Left ventricle myocardium inferior (tissue), 1 donor: ENCODE data around the gene TMBIM4. TPM values are rescaled to one million over a fixed set of nuclear protein-coding genes. Genes with fewer than 3 reads are reported as not detected.
A peak's percentile ranks its signal among the peaks of the same experiment; 100 is the strongest.

Source experiments
- DNase-seq: peaks from one replicate; pipeline ENCODE4 v3.0.0-alpha.2; 2020
- H3K27ac ChIP-seq: fragments of 200-600 bp; replicated peaks from 2 replicates; pipeline ENCODE4 v1.8.0; 2021
- H3K27me3 ChIP-seq: fragments of 200-600 bp; 2 replicates; pipeline ENCODE4 v1.8.0; 2021; ENCODE audit warnings: low read depth
- H3K36me3 ChIP-seq: fragments of 200-600 bp; 2 replicates; pipeline ENCODE4 v1.8.0; 2021
- H3K4me1 ChIP-seq: fragments of 200-600 bp; 2 replicates; pipeline ENCODE4 v1.8.0; 2021
- H3K4me3 ChIP-seq: fragments of 200-600 bp; 2 replicates; pipeline ENCODE4 v1.8.0; 2021; ENCODE audit warnings: mild to moderate bottlenecking, moderate library complexity
- H3K9me3 ChIP-seq: fragments of 200-600 bp; replicated peaks from 2 replicates; pipeline ENCODE4 v1.8.0; 2021
- CTCF ChIP-seq: fragments of 200-600 bp; IDR thresholded peaks from 2 replicates; pipeline ENCODE4 v1.8.0; 2021; ENCODE audit warnings: antibody characterized with exemption, mild to moderate bottlenecking, borderline replicate concordance
- intact Hi-C: fragments of 100-400 bp; cut with micrococcal nuclease; formaldehyde crosslinking; loops from one replicate; pipeline ENCODE4 v1.11.0; 2022
- total RNA-seq: library from RNA; stranded (reverse); fragmentation: NEBNext Ultra II Directional; extraction: Animal tissue kit (Norgen Biotek cat#: 25700); gene quantifications from one replicate; pipeline ENCODE4 v1.2.1, GENCODE V29; 2021
- donor health status: DM: no; HTN: yes; CAD: no; lungs with severe emphysema.

Gene TMBIM4
- total RNA-seq, 1 donor from 2014 or later, result 74.5 TPM

DNA sequence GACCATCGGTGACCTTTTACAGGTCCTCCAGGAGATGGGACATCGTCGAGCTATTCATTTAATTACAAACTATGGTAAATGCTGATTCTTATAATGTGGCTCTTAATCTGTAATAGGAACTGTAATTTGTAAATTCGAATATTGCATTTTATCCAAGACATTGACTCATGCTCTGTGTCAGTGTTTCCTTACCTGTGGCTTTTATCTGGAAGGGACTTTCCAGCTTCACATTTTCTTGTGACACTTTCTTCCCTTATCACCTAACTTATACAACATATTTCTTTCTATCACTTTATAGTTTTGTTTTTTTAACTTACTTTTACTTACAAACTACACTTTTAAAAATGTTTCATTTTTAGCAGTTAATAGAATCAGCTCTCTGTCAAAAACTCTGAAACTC, 34.0 kb upstream of the TMBIM4 start:
- H3K27ac ChIP-seq, result no peak overlapping the region
- DNase-seq, result no peak
- H3K9me3 ChIP-seq, result peaks cover 12% of the 10 kb centered on the region
- H3K4me1 ChIP-seq, result peaks cover 7% of the 10 kb centered on the region
- H3K4me3 ChIP-seq, result no peak overlapping the region
- no peaks in the 10 kb centered on the region for H3K36me3 ChIP-seq
- no peak for TF ChIP-seq CTCF
- H3K27me3 ChIP-seq, result no peaks in the 10 kb centered on the region
- intact Hi-C loops, result no loop called here

DNA sequence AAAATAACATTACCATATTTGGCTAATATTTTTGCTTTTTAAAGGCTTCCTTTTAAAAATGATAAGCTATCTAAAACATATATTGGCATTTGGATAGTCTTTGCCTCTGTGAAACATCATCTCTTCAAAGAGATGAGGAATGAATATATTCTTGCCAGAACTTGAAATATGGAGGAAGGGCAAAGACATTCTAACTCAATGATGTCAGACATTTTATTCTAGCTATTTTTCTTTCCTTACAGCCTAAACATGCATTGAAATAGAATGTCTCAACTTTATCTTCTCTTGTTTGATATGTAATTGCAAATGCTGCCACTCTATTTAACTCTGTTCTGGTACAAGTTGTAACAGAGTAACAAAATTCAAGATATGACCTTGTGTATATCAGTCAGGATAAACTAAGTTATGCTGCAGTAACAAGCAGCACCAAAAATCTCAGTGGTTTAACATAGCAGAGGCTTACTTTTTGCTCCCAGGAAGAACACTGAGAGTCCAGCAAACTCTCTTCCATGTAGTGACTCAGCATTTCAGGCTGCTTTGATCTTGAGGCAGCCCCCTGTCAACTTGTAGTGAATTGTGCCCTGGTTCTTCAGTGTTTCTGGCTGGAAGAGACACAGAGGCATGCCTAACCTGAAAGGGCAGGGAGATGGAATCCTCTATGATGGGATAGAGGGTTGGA, 30.2 kb upstream of the TMBIM4 start:
- DNase-seq, result no peak
- no peaks in the 10 kb centered on the region for H3K27me3 ChIP-seq
- peaks cover 43% of the 10 kb centered on the region for H3K4me1 ChIP-seq
- no peak for TF ChIP-seq CTCF
- H3K36me3 ChIP-seq, result no peaks in the 10 kb centered on the region
- no peak overlapping the region for H3K4me3 ChIP-seq
- H3K9me3 ChIP-seq, result peaks cover 12% of the 10 kb centered on the region
- intact Hi-C loops, result no loop called here
- H3K27ac ChIP-seq, result no peak overlapping the region

DNA sequence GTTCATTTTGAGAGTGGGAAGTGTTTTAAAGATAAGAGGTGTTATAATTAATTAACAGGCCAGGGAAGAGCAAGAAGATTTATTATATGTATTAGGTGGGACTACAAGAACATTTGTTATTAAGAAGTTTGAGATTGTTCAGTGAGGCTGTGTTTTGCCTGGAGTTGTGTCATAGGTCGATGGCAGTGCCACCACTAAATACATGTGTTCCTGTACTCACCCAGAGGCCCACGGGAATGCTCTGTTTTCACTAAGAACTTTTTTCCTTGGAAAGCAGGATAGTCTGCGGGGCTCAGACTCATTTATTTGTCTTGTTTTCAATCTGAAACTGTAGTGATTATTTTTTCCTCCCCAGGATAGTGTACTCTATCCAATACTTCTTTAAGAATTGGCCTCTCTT, 29.3 kb upstream of the TMBIM4 start:
- H3K27ac ChIP-seq, result no peak overlapping the region
- peaks cover 43% of the 10 kb centered on the region for H3K4me1 ChIP-seq
- DNase-seq, result no peak
- H3K9me3 ChIP-seq, result peaks cover 12% of the 10 kb centered on the region
- no peak overlapping the region for H3K4me3 ChIP-seq
- intact Hi-C loops, result no loop called here
- no peak for TF ChIP-seq CTCF
- H3K27me3 ChIP-seq, result no peaks in the 10 kb centered on the region
- H3K36me3 ChIP-seq, result no peaks in the 10 kb centered on the region

DNA sequence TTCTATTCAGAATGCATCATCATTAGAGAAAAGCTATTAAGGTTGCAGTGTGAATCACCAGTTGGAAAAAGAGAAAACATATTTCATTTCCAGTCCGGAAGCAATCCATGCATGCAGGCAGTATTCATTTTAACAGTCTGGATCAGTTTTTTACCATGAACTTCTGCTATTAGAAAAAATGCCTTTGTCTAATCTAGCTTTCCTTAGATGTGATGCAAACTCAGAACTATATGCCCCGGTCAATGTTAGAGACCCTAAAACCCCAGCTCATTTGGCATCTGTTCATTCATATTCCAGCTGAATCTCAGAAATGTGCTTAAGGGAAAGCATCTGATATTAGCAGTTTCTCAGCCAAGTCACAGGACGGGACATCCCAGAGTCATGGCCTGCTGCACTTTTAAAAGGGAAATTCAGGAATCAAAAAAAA, 27.7 kb upstream of the TMBIM4 start:
- no peaks in the 10 kb centered on the region for H3K36me3 ChIP-seq
- no peak for TF ChIP-seq CTCF
- H3K27me3 ChIP-seq, result no peaks in the 10 kb centered on the region
- intact Hi-C loops, result no loop called here
- H3K4me1 ChIP-seq, result peaks cover 43% of the 10 kb centered on the region
- H3K27ac ChIP-seq, result peak overlapping the region; percentile 11
- H3K4me3 ChIP-seq, result no peak overlapping the region
- peaks cover 6% of the 10 kb centered on the region for H3K9me3 ChIP-seq
- no peak for DNase-seq

GRCh38 chr12:66196806-66197205, 27.0 kb upstream of the TMBIM4 start:
- no peak for DNase-seq
- intact Hi-C loops, result no loop called here
- no peaks in the 10 kb centered on the region for H3K27me3 ChIP-seq
- H3K27ac ChIP-seq, result no peak overlapping the region
- peaks cover 45% of the 10 kb centered on the region for H3K4me1 ChIP-seq
- H3K36me3 ChIP-seq, result no peaks in the 10 kb centered on the region
- no peak for TF ChIP-seq CTCF
- no peak overlapping the region for H3K4me3 ChIP-seq
- peaks cover 6% of the 10 kb centered on the region for H3K9me3 ChIP-seq
